Measurements from ENCODE around the gene C6orf89.

DNA sequence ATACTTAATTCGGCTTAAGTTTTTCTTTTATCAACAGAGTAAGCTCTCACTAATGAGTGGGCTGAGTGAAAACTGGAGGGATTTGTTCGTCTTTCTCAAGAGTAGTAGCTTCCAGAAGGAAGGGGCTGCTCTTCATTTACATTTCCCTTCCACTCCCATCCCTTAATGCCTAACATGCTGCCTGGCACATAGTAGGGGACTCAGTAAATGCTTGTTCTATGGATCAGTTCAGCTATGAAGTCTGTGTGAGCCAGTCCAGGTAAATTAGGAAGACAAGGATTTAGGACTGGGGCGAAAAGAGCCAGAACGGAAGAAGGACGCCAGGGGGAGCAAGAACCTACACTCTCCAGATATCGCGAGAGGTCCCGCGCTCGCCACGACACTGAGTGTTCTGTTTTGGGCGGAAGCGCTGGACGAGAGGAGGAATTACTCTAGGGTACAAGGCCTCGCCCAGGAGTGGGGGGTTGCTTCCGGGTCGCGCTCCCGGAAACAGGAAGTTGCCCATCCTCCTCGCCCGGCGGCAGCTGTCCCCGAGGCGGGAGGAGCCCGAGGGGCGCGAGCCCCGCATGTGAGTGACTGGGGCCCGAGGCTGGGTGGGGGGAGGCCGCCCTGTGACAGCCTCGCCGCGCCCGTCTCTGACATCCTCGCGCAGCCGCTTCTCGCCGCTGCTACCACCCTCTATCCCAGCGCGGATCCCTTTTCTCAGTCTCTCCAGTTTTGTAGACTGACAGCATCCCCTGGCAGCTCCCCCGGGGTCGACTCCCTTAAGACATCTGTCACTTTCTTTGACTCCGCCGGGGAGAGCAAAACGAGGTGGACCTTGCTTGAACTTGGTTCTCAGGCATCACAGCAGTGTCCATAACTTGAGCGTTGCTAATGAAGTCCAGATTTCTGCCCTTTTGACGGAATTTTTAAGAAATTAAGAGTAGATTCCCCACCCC is at the start of gene C6orf89:
- peak; percentile 73 to 94 (median 87) for TF ChIP-seq CTCF (IDR thresholded peaks at IDR 0.05)
- peak in 1 of 2 donors; percentile 75 for TF ChIP-seq POLR2A (IDR thresholded peaks at IDR 0.05)
